BE2C (cell line): Measurements from ENCODE around the gene LY86.

Experiments used
- DNase-seq: peaks from one replicate; pipeline ENCODE4 v3.0.0-alpha.2; 2020
- H3K27me3 ChIP-seq: fragments of 250-450 bp; sonication (Bioruptor Pico); 2 replicates; pipeline ENCODE4 v1.5.1; 2020; ENCODE audit warnings: mild to moderate bottlenecking
- H3K36me3 ChIP-seq: fragments of 250-450 bp; sonication (Bioruptor Pico); 2 replicates; pipeline ENCODE4 v1.5.1; 2020; ENCODE audit warnings: mild to moderate bottlenecking
- H3K4me1 ChIP-seq: fragments of 250-450 bp; sonication (Bioruptor Pico); 2 replicates; pipeline ENCODE4 v1.5.1; 2020
- H3K4me3 ChIP-seq: 2 replicates; pipeline ENCODE4 v1.5.1; 2011; ENCODE audit warnings: low read depth, low read length
- H3K9me3 ChIP-seq: fragments of 250-450 bp; sonication (Bioruptor Pico); 2 replicates; pipeline ENCODE4 v1.5.1; 2020
- CTCF ChIP-seq: IDR thresholded peaks from 2 replicates; pipeline ENCODE4 v1.5.1; 2012; ENCODE audit warnings: mild to moderate bottlenecking, low read depth, low read length

The LY86 gene

DNA sequence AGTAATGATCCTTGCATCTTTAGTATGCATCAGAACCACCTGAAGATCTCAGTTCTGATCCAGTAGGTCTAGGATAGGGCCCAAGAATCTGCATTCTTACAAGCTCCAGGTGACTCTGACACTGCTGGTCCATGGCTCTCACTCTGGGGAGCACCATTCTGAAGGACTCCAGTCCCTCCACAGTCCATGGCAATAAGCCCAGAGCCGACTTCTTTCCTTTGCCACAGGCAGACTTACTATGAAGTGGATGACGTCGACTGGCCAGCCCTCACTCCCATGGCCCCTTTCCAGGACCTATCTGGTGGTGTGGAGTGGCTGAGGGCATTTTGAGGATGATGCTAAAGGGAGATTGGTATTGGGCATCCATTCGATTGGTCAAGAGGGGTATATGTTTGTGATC is 21.8 kb upstream of the LY86 start:
- TF ChIP-seq CTCF, result no peak
- Histone ChIP-seq H3K4me3 (no peak overlapping the region), H3K9me3 (no peaks in the 10 kb centered on the region), H3K36me3 (no peaks in the 10 kb centered on the region), H3K4me1 (no peaks in the 10 kb centered on the region; the same call in 1 of the 2 replicates), H3K27me3 (peaks cover 27% of the 10 kb centered on the region)
- no peak for DNase-seq

DNA sequence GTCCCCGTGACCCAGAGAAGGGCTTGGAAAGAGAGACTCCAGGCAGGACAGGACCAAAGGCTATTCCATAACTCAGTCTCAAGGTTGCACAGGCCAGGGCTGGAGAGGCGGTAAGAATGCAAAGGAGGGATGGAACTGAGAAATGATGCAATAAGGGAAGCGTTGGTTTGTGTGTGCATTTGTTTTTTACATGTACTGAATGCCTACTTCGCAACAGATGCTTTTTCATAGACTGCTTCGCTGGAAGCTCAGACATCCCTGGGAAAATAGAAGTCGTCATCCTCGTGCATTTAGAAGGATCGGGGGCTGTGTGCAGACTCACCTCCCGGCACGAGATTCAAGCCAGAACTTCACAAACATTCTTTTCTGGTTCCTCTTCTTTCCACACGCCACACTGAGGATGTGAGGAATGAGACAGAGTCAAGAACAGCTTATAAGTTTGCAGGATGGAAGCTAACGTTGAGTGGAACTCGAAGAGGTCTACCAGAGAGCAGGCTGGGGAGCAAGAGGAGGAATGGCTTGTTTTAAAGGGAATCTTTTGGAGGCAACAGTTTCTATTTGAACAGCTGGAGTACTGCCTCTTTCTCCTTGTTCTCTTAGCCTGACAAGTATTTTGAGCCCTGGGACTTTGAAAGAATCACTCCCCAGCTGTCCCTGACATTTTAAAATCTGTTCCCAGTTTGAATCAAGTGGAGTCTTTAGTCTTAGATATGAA is 19.3 kb upstream of the LY86 start:
- DNase-seq, result no peak
- Histone ChIP-seq H3K4me3 (no peak overlapping the region), H3K4me1 (no peaks in the 10 kb centered on the region; the same call in 1 of the 2 replicates), H3K27me3 (peaks cover 28% of the 10 kb centered on the region), H3K36me3 (no peaks in the 10 kb centered on the region), H3K9me3 (no peaks in the 10 kb centered on the region)
- no peak for TF ChIP-seq CTCF

- Histone ChIP-seq H3K4me3 (no peak overlapping the region), H3K36me3 (no peaks in the 10 kb centered on the region), H3K27me3 (peaks cover 28% of the 10 kb centered on the region), H3K9me3 (no peaks in the 10 kb centered on the region), H3K4me1 (no peaks in the 10 kb centered on the region; the same call in 1 of the 2 replicates)
- no peak for TF ChIP-seq CTCF
- no peak for DNase-seq
Measured at GRCh38 chr6:6569811-6570164, 18.7 kb upstream of the LY86 start.

DNA sequence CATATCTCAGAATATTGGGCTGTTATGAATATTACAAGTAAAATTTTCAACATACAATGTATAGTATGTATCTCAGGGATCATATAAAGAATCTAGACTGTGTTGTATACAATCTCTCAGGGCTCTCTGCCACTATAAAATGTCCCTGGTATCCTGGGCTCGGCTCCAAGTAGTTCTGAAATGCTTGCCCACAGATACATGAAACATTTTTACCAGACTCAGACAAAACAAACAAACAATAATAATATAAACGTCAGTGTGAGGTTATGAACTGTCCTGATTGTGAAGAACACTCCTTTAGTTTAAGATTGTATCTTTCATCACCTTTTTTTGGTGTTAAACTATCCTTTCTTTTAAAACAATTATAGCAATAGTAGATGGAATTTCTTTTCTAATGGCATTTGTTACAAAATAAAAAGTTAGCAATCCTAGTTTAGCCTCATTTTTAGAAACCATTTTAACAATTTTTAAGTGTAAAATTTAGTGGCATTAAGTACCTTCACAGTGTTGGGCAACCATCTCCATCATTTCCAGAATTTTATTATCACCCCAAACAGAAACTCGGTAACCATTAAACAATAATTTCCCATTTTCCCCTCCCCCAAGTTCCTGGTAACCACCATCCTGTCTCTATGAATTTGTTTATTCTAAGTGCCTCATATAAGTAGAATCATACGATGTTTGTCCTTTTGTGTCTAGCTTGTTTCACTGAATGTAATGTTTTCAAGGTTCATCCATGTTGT is 17.4 kb upstream of the LY86 start:
- TF ChIP-seq CTCF, result no peak
- Histone ChIP-seq H3K4me1 (no peaks in the 10 kb centered on the region), H3K9me3 (no peaks in the 10 kb centered on the region), H3K27me3 (peaks cover 28% of the 10 kb centered on the region), H3K36me3 (no peaks in the 10 kb centered on the region), H3K4me3 (no peak overlapping the region)
- DNase-seq, result no peak

DNA sequence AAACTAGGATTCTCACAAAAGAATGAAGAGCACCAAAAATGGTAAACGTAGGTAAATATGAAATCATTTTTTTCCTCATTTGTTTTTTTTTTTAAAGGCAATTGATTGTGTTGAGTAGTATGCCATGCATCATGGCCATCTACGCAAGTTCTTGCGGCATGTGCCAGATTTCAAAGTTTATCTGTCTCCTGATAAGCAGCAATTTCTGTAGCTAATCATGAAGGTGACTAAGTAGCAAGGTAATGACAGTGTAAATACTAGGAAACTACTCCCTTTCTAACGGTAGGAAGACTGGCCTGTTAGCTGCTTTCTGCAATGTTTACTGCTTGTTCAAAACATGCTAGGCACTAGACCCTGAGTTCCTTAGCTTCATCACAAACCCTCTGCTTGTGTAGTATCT is 13.4 kb upstream of the LY86 start:
- Histone ChIP-seq H3K36me3 (no peaks in the 10 kb centered on the region), H3K4me3 (no peak overlapping the region), H3K4me1 (no peaks in the 10 kb centered on the region), H3K9me3 (no peaks in the 10 kb centered on the region; the same call in 1 of the 2 replicates), H3K27me3 (peaks cover 16% of the 10 kb centered on the region)
- TF ChIP-seq CTCF, result no peak
- DNase-seq, result no peak

GRCh38 chr6:6577735-6578134 is 10.8 kb upstream of the LY86 start:
- Histone ChIP-seq H3K9me3 (no peaks in the 10 kb centered on the region; the same call in 1 of the 2 replicates), H3K4me3 (no peak overlapping the region), H3K36me3 (no peaks in the 10 kb centered on the region), H3K4me1 (no peaks in the 10 kb centered on the region), H3K27me3 (peaks cover 6% of the 10 kb centered on the region)
- no peak for DNase-seq
- TF ChIP-seq CTCF, result no peak
